BJ (cell line): Measurements from ENCODE around the gene CCDC47. TPM values are rescaled to one million over a fixed set of nuclear protein-coding genes. Genes with fewer than 3 reads are reported as not detected.

ENCODE experiments used
- CTCF ChIA-PET: fragments of 350-600 bp; formaldehyde crosslinking; extraction: SDS; loops from one replicate; lab custom pipeline; 2021; ENCODE audit warnings: antibody characterized with exemption, inconsistent platforms; lab: Yijun Ruan, JAX
- POLR2A ChIA-PET: fragments of 300-600 bp; sonication (Branson Sonifier 250); formaldehyde crosslinking; extraction: SDS; loops from one replicate; lab custom pipeline; 2021; ENCODE audit warnings: antibody characterized with exemption; lab: Charles Lee
- DNase-seq: peaks from one replicate; pipeline ENCODE4 v3.0.0-alpha.2; 2011; ENCODE audit warnings: low read depth
- H3K27me3 ChIP-seq: 2 replicates; pipeline ENCODE4 v1.6.0; 2011; ENCODE audit warnings: low read length; ENCODE audit not compliant: control insufficient read depth, insufficient read depth
- H3K36me3 ChIP-seq: 2 replicates; pipeline ENCODE4 v1.5.1; 2011; ENCODE audit warnings: low read length; ENCODE audit not compliant: control insufficient read depth, insufficient read depth
- H3K4me3 ChIP-seq: 2 replicates; pipeline ENCODE4 v1.5.1; 2011; ENCODE audit warnings: low read depth, mild to moderate bottlenecking, control low read depth, low read length
- polyA plus RNA-seq: library from polyadenylated mRNA; depleted of rRNA; stranded (reverse); fragments of >200 nt; gene quantifications from 2 replicates; pipeline ENCODE4 v1.2.3, GENCODE V29; 2011
- TF ChIP-seq, protein P1 (sequence below): IDR thresholded peaks from 2 replicates; pipeline ENCODE4 v1.5.1; 2011; ENCODE audit warnings: low read depth, mild to moderate bottlenecking, control low read depth, inconsistent platforms, low read length, moderate library complexity; ENCODE audit not compliant: insufficient read depth

The CCDC47 gene
- polyA plus RNA-seq, 1 experiment = 31.4 TPM

DNA sequence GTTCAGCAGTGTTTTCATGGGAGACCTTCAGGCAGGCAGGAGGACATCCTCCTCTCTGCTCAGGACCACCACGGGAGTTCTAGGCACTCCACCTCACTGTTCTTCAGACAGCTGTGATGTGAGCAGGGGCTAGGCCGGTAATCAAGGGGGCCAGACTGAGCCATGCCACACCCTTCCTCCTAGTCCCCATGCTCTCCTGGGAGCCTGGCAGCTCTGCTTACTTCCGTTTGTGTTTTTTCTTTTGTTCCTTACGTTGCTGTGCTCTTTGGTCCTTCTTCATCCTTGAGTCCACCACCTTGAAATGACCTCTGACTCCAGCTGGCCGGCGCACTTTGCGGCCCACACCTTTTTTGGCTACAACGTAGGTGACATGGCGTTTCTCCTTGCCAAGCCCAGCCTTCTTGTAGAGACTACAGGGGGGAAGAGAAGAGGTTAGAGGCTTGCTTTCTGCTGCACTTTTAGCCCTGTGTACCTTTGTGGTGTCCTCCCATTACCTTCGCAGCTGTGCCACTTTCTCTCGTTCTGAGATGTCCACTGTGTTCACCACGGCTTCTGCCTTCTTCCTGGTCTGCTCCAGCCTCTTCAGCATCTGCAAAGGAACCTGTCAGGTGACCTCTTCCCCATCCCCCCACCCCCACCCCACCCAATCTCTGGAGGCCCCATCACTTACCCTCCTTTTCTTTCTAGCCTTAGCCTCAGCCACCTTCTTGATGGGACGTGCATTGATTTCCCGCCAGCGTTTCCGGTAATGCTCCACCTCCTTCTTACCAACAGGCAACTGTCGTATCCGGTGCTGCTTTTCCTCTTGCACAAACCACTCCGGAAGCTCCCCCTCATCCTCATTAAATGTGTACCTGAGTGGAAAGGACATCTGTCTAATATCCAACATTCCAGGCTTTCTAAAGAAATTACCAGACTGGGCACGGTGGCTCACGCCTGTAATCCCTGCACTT lies 46.5 kb upstream of the CCDC47 start:
- Histone ChIP-seq H3K27me3 (no peaks in the 10 kb centered on the region), H3K4me3 (no peak overlapping the region), H3K36me3 (peaks cover 58% of the 10 kb centered on the region)
- TF ChIP-seq, protein P1, sequence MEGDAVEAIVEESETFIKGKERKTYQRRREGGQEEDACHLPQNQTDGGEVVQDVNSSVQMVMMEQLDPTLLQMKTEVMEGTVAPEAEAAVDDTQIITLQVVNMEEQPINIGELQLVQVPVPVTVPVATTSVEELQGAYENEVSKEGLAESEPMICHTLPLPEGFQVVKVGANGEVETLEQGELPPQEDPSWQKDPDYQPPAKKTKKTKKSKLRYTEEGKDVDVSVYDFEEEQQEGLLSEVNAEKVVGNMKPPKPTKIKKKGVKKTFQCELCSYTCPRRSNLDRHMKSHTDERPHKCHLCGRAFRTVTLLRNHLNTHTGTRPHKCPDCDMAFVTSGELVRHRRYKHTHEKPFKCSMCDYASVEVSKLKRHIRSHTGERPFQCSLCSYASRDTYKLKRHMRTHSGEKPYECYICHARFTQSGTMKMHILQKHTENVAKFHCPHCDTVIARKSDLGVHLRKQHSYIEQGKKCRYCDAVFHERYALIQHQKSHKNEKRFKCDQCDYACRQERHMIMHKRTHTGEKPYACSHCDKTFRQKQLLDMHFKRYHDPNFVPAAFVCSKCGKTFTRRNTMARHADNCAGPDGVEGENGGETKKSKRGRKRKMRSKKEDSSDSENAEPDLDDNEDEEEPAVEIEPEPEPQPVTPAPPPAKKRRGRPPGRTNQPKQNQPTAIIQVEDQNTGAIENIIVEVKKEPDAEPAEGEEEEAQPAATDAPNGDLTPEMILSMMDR = no peak
- POLR2A ChIA-PET = no interaction called here
- DNase-seq = no peak
- CTCF ChIA-PET = interaction anchor here (1.6 kb wide), 1 partner anchor 30 kb away, joined by 7 read pairs; no protein-coding TSS in a partner anchor

DNA sequence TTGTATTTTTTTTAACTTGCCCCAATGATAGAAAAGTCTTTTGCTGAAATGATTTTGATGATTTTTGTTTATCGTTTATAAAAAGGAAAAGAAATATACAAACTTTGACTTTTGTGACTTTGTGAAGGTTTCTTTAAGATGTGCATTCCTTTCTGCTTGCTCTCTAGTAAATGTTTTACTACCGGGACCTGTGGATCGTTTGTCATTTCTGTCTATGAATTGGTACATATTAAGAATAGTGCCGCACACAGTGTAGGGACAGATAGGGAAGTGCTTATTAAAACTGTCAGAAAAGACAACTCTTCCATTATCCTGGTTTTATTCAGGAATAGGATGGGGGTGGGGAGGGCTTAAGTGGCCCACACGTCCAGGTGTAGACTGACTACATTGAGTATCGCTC lies 45.7 kb upstream of the CCDC47 start:
- ChIA-PET POLR2A (no interaction called here), CTCF (no interaction called here)
- Histone ChIP-seq H3K27me3 (no peaks in the 10 kb centered on the region), H3K4me3 (no peak overlapping the region), H3K36me3 (peaks cover 54% of the 10 kb centered on the region)
- no peak for DNase-seq
- TF ChIP-seq, protein P1 = no peak

DNA sequence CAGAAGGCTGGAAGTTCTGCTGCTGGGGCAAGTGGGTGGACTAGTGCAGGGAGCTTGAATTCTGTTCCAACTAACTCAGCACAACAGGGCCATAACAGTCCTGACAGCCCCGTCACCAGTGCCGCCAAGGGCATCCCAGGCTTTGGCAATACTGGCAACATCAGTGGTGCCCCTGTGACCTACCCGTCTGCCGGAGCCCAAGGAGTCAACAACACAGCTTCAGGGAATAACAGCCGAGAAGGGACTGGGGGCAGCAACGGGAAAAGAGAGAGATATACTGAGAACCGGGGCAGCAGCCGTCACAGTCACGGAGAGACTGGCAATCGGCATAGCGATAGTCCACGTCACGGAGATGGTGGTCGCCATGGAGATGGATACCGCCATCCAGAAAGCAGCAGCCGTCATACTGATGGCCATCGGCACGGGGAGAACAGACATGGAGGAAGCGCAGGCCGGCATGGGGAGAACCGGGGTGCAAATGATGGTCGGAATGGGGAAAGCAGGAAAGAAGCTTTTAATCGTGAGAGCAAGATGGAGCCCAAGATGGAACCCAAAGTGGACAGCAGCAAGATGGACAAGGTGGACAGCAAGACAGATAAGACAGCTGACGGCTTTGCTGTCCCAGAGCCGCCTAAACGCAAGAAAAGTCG lies 44.5 kb upstream of the CCDC47 start:
- no peaks in the 10 kb centered on the region for H3K27me3 ChIP-seq
- H3K36me3 ChIP-seq = peaks cover 51% of the 10 kb centered on the region
- CTCF ChIA-PET = interaction anchor here (0.6 to 0.8 kb wide), 2 partner anchors 14 to 17 kb away, joined by 3 read pairs; no protein-coding TSS in a partner anchor
- H3K4me3 ChIP-seq = no peak overlapping the region
- TF ChIP-seq, protein P1 = no peak
- no peak for DNase-seq
- POLR2A ChIA-PET = no interaction called here

DNA sequence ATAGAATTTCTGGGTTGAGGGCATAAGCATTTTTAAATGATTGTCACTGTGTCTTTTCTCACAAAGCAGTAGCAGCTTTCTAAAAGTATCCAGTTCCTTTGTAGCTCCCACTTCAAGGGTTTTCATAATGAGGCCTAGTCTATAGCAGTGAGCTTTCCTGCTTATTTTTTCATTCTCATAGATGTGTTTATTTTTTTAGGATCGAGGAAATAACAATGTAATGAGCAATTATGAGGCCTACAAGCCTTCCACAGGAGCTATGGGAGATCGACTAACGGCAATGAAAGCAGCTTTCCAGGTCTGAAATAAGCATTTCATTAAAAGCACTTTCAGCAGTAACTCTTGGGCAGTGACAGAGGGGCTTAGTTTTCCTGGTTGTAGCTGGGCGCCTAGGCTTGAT lies 43.3 kb upstream of the CCDC47 start:
- ChIA-PET CTCF (interaction anchor here (1.8 kb wide), 1 partner anchor 27 kb away, joined by 4 read pairs; no protein-coding TSS in a partner anchor), POLR2A (no interaction called here)
- TF ChIP-seq, protein P1 = no peak
- no peak overlapping the region for H3K4me3 ChIP-seq
- DNase-seq = no peak
- H3K36me3 ChIP-seq = peaks cover 48% of the 10 kb centered on the region
- no peaks in the 10 kb centered on the region for H3K27me3 ChIP-seq

DNA sequence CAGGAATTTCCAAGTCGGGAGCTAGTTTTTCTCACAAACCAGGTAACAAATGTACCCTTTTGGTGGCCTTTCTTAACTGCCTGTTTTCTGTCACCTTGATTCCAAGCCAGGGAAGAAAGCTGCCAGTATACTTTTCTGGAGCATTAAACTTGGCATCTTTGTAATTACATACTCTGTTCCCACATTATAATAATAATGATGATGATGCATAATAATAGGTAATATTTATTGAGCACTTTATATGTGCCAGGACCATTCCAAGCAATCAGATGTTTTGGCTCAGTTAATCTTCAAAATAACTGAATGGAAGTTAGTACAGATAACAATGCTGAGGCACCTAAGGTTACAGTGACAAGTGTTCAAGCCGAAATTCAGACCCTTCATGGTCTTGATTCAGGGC lies 42.7 kb upstream of the CCDC47 start:
- Histone ChIP-seq H3K4me3 (no peak overlapping the region), H3K27me3 (no peaks in the 10 kb centered on the region), H3K36me3 (peaks cover 45% of the 10 kb centered on the region)
- TF ChIP-seq, protein P1 = no peak
- DNase-seq = no peak
- POLR2A ChIA-PET = no interaction called here
- CTCF ChIA-PET = interaction anchor here (1.8 kb wide), 1 partner anchor 27 kb away, joined by 4 read pairs; no protein-coding TSS in a partner anchor
